GM23338 (cell line): ENCODE measurements around the gene GNAZ. TPM values are rescaled to one million over a fixed set of nuclear protein-coding genes. Genes with fewer than 3 reads are reported as not detected.

Experiments used
- ATAC-seq: fragments of 200-7000 bp; cut with Tn5 transposase; 3 replicates; pipeline ENCODE4 v1.9.1; 2020
- DNase-seq: peaks from one replicate; pipeline ENCODE4 v3.0.0-alpha.2; 2015; ENCODE audit warnings: low spot score
- H2AFZ ChIP-seq: fragments of 200-600 bp; sonication (generic); 2 replicates; pipeline ENCODE4 v1.8.0; 2016; ENCODE audit warnings: antibody characterized with exemption, mild to moderate bottlenecking, moderate library complexity
- H3F3A ChIP-seq: fragments of 200-600 bp; sonication (generic); replicated peaks from 2 replicates; pipeline ENCODE4 v1.8.0; 2017; ENCODE audit warnings: antibody characterized with exemption, mixed run types, low read depth
- H3K27ac ChIP-seq: fragments of 200-600 bp; sonication (generic); 2 replicates; pipeline ENCODE4 v1.6.1; 2016; ENCODE audit warnings: low read depth
- H3K27me3 ChIP-seq: fragments of 200-600 bp; sonication (generic); 2 replicates; pipeline ENCODE4 v1.8.0; 2016; ENCODE audit warnings: mild to moderate bottlenecking, mixed run types, moderate library complexity; ENCODE audit not compliant: insufficient read depth
- H3K36me3 ChIP-seq: fragments of 200-600 bp; sonication (generic); 2 replicates; pipeline ENCODE4 v1.8.0; 2016; ENCODE audit warnings: mild to moderate bottlenecking; ENCODE audit not compliant: insufficient read depth
- H3K4me1 ChIP-seq: fragments of 200-600 bp; sonication (generic); 2 replicates; pipeline ENCODE4 v1.8.0; 2016; ENCODE audit warnings: mild to moderate bottlenecking, moderate library complexity; ENCODE audit not compliant: insufficient read depth
- H3K4me2 ChIP-seq: fragments of 200-600 bp; sonication (generic); 2 replicates; pipeline ENCODE4 v1.7.1; 2017; ENCODE audit warnings: mixed run types
- H3K4me3 ChIP-seq: fragments of 200-600 bp; sonication (generic); 2 replicates; pipeline ENCODE4 v1.6.1; 2016; ENCODE audit warnings: mixed run types
- H3K79me2 ChIP-seq: fragments of 200-600 bp; sonication (generic); replicated peaks from 2 replicates; pipeline ENCODE4 v1.8.0; 2017; ENCODE audit warnings: mild to moderate bottlenecking; ENCODE audit not compliant: insufficient read depth
- H3K9me2 ChIP-seq: fragments of 200-600 bp; sonication (generic); 2 replicates; pipeline ENCODE4 v1.8.0; 2017; ENCODE audit not compliant: insufficient read depth
- H4K20me1 ChIP-seq: fragments of 200-600 bp; sonication (generic); replicated peaks from 2 replicates; pipeline ENCODE4 v1.8.0; 2017; ENCODE audit warnings: mild to moderate bottlenecking; ENCODE audit not compliant: insufficient read depth
- H3K27ac Mint-ChIP-seq: 2 replicates; pipeline ENCODE4 v1.8.0; 2020; ENCODE audit warnings: inconsistent platforms, mild to moderate bottlenecking, moderate library complexity, mixed read lengths
- H3K27me3 Mint-ChIP-seq: 3 replicates; pipeline ENCODE4 v1.8.0; 2022; ENCODE audit warnings: low read depth, mild to moderate bottlenecking, moderate library complexity, mixed read lengths, inconsistent platforms; ENCODE audit not compliant: insufficient read depth, poor library complexity
- H3K36me3 Mint-ChIP-seq: 3 replicates; pipeline ENCODE4 v1.8.0; 2021; ENCODE audit warnings: low read depth, mild to moderate bottlenecking, inconsistent platforms, moderate library complexity, mixed read lengths
- H3K4me1 Mint-ChIP-seq: 3 replicates; pipeline ENCODE4 v1.8.0; 2020; ENCODE audit warnings: mild to moderate bottlenecking, inconsistent platforms, mixed read lengths
- H3K4me3 Mint-ChIP-seq: 3 replicates; pipeline ENCODE4 v1.8.0; 2021; ENCODE audit warnings: moderate library complexity, mild to moderate bottlenecking, inconsistent platforms, mixed read lengths
- H3K9me3 Mint-ChIP-seq: 3 replicates; pipeline ENCODE4 v1.8.0; 2020; ENCODE audit warnings: moderate library complexity, mild to moderate bottlenecking, inconsistent platforms, mixed read lengths
- CREB1 ChIP-seq: fragments of 250-450 bp; sonication (Bioruptor Pico); IDR thresholded peaks from 2 replicates; pipeline ENCODE4 v1.5.0; 2020; ENCODE audit warnings: low read depth, mild to moderate bottlenecking, moderate library complexity
- CTCF ChIP-seq, 2 experiments: fragments of 200-600 bp in 1 of 2; sonication (generic) in 1 of 2; conservative IDR thresholded peaks; 2 replicates each; pipeline versions ENCODE4 v1.5.1 to v1.6.1; 2016 to 2017; ENCODE audit warnings: antibody characterized with exemption in 2 of 2, low read depth in 2 of 2, mild to moderate bottlenecking in 2 of 2, moderate library complexity in 1 of 2
- ETS1 ChIP-seq: IDR thresholded peaks from 2 replicates; pipeline ENCODE4 v1.6.1; 2016; ENCODE audit warnings: antibody characterized with exemption
- EZH2 ChIP-seq: fragments of 200-600 bp; sonication (generic); IDR thresholded peaks from one replicate; pipeline ENCODE4 v1.8.0; 2017; ENCODE audit warnings: antibody characterized with exemption, mild to moderate bottlenecking, low read depth; ENCODE audit not compliant: unreplicated experiment
- EZH2phosphoT487 ChIP-seq: fragments of 200-600 bp; sonication (generic); IDR thresholded peaks from one replicate; pipeline ENCODE4 v1.8.1; 2018; ENCODE audit warnings: antibody characterized with exemption; ENCODE audit not compliant: unreplicated experiment
- JUNB ChIP-seq: IDR thresholded peaks from one replicate; pipeline ENCODE4 v1.6.1; 2016; ENCODE audit warnings: antibody characterized with exemption; ENCODE audit not compliant: unreplicated experiment
- NANOG ChIP-seq: IDR thresholded peaks from 2 replicates; pipeline ENCODE4 v1.6.1; 2016; ENCODE audit warnings: antibody characterized with exemption, borderline replicate concordance
- POLR2AphosphoS5 ChIP-seq: IDR thresholded peaks from 2 replicates; pipeline ENCODE4 v1.6.1; 2016; ENCODE audit warnings: antibody characterized with exemption, low read depth
- REST ChIP-seq: IDR thresholded peaks from one replicate; pipeline ENCODE4 v1.6.1; 2018; ENCODE audit warnings: antibody characterized with exemption; ENCODE audit not compliant: unreplicated experiment
- STAT1 ChIP-seq: IDR thresholded peaks from one replicate; pipeline ENCODE4 v1.6.1; 2016; ENCODE audit warnings: antibody characterized with exemption; ENCODE audit not compliant: unreplicated experiment
- ZNF114 ChIP-seq: fragments of 250-450 bp; sonication (Bioruptor Pico); IDR thresholded peaks from 2 replicates; pipeline ENCODE4 v1.5.0; 2020; ENCODE audit warnings: mild to moderate bottlenecking, moderate library complexity
- ZNF331 ChIP-seq: fragments of 250-450 bp; sonication (Bioruptor Pico); IDR thresholded peaks from 2 replicates; pipeline ENCODE4 v1.5.0; 2020; ENCODE audit warnings: low read depth, mild to moderate bottlenecking, moderate library complexity
- polyA plus RNA-seq: library from polyadenylated mRNA; unstranded; fragments of >200 nt; fragmentation: Nextera tagmentation; extraction: Ambion mirVana; gene quantifications from 2 replicates; pipeline ENCODE4 v1.2.1, GENCODE V29; 2016
- total RNA-seq: library from RNA; depleted of rRNA; stranded (reverse); fragments of >200 nt; shearing (Covaris generic); gene quantifications from 2 replicates; pipeline ENCODE4 v1.2.3, GENCODE V29; 2014
- TF ChIP-seq, protein P1 (sequence below): fragments of 250-450 bp; sonication (Bioruptor Pico); IDR thresholded peaks from 2 replicates; pipeline ENCODE4 v1.5.0; 2020; ENCODE audit warnings: mild to moderate bottlenecking, moderate library complexity

The GNAZ gene
- total and polyA plus RNA-seq, 2 experiments from 2014 or later = 2.9 to 11.1 TPM

GRCh38 chr22:23079814-23080521, 9.6 kb downstream of the GNAZ start:
- TF ChIP-seq ZNF331 (no peak), ZNF114 (CRISPR knock-in tag) (no peak), CTCF (conservative IDR thresholded peaks at IDR 0.05; ENCODE audit: low read depth in 2 of 2) (no peak), POLR2AphosphoS5 (no peak), CREB1 (CRISPR knock-in tag) (no peak), REST (no peak), NANOG (no peak), ETS1 (no peak), EZH2 (no peak), JUNB (no peak), EZH2phosphoT487 (no peak), STAT1 (no peak)
- TF ChIP-seq, protein P1, sequence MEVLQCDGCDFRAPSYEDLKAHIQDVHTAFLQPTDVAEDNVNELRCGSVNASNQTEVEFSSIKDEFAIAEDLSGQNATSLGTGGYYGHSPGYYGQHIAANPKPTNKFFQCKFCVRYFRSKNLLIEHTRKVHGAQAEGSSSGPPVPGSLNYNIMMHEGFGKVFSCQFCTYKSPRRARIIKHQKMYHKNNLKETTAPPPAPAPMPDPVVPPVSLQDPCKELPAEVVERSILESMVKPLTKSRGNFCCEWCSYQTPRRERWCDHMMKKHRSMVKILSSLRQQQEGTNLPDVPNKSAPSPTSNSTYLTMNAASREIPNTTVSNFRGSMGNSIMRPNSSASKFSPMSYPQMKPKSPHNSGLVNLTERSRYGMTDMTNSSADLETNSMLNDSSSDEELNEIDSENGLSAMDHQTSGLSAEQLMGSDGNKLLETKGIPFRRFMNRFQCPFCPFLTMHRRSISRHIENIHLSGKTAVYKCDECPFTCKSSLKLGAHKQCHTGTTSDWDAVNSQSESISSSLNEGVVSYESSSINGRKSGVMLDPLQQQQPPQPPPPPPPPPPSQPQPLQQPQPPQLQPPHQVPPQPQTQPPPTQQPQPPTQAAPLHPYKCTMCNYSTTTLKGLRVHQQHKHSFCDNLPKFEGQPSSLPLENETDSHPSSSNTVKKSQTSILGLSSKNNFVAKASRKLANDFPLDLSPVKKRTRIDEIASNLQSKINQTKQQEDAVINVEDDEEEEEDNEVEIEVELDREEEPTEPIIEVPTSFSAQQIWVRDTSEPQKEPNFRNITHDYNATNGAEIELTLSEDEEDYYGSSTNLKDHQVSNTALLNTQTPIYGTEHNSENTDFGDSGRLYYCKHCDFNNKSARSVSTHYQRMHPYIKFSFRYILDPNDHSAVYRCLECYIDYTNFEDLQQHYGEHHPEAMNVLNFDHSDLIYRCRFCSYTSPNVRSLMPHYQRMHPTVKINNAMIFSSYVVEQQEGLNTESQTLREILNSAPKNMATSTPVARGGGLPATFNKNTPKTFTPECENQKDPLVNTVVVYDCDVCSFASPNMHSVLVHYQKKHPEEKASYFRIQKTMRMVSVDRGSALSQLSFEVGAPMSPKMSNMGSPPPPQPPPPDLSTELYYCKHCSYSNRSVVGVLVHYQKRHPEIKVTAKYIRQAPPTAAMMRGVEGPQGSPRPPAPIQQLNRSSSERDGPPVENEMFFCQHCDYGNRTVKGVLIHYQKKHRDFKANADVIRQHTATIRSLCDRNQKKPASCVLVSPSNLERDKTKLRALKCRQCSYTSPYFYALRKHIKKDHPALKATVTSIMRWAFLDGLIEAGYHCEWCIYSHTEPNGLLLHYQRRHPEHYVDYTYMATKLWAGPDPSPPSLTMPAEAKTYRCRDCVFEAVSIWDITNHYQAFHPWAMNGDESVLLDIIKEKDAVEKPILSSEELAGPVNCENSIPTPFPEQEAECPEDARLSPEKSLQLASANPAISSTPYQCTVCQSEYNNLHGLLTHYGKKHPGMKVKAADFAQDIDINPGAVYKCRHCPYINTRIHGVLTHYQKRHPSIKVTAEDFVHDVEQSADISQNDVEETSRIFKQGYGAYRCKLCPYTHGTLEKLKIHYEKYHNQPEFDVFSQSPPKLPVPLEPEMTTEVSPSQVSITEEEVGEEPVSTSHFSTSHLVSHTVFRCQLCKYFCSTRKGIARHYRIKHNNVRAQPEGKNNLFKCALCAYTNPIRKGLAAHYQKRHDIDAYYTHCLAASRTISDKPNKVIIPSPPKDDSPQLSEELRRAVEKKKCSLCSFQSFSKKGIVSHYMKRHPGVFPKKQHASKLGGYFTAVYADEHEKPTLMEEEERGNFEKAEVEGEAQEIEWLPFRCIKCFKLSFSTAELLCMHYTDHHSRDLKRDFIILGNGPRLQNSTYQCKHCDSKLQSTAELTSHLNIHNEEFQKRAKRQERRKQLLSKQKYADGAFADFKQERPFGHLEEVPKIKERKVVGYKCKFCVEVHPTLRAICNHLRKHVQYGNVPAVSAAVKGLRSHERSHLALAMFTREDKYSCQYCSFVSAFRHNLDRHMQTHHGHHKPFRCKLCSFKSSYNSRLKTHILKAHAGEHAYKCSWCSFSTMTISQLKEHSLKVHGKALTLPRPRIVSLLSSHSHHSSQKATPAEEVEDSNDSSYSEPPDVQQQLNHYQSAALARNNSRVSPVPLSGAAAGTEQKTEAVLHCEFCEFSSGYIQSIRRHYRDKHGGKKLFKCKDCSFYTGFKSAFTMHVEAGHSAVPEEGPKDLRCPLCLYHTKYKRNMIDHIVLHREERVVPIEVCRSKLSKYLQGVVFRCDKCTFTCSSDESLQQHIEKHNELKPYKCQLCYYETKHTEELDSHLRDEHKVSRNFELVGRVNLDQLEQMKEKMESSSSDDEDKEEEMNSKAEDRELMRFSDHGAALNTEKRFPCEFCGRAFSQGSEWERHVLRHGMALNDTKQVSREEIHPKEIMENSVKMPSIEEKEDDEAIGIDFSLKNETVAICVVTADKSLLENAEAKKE = no peak
- H2AFZ ChIP-seq = no peak overlapping the region
- no peak overlapping the region for H3K4me3 ChIP-seq
- H3K4me1 Mint-ChIP-seq = peaks cover 4% of the 10 kb centered on the region
- no peaks in the 10 kb centered on the region for H3K9me3 Mint-ChIP-seq
- DNase-seq (no peak), ATAC-seq (no peak)
- no peaks in the 10 kb centered on the region for H3K79me2 ChIP-seq
- H3F3A ChIP-seq = no peaks in the 10 kb centered on the region
- peaks cover 13% of the 10 kb centered on the region for H3K27me3 Mint-ChIP-seq
- no peak overlapping the region for H3K4me3 Mint-ChIP-seq
- no peak overlapping the region for H3K27ac Mint-ChIP-seq
- no peaks in the 10 kb centered on the region for H4K20me1 ChIP-seq
- no peaks in the 10 kb centered on the region for H3K36me3 Mint-ChIP-seq
- H3K4me2 ChIP-seq = no peak overlapping the region
- H3K36me3 ChIP-seq = no peaks in the 10 kb centered on the region
- H3K27me3 ChIP-seq = no peaks in the 10 kb centered on the region
- H3K9me2 ChIP-seq = peaks cover 3% of the 10 kb centered on the region; the same call in 1 of the 2 replicates
- H3K27ac ChIP-seq = no peak overlapping the region
- H3K4me1 ChIP-seq = no peaks in the 10 kb centered on the region
